HuH-7 (cell line): Measurements from ENCODE around the gene OR51D1.

Source experiments
- DNase-seq: peaks from one replicate; pipeline ENCODE4 v3.0.0; 2011; ENCODE audit warnings: low spot score

Gene OR51D1

GRCh38 chr11:4636962-4637661, at the start of gene OR51D1:
Gene OR51D1 (plus strand): TSS chr11:4637477. CDS start chr11:4639791, 2,314 bp downstream.
- peak; percentile 74 for DNase-seq

- no peak for DNase-seq
Observed at GRCh38 chr11:4589017-4589416, 48.3 kb upstream of the OR51D1 start.

- DNase-seq = no peak
Observed at GRCh38 chr11:4593739-4594138, 43.5 kb upstream of the OR51D1 start, which contains the start of gene OR52I1. Gene OR52I1 (plus strand): TSS chr11:4594039. CDS start chr11:4594039, 0 bp downstream.

GRCh38 chr11:4605057-4605456, 32.2 kb upstream of the OR51D1 start:
- DNase-seq = no peak

GRCh38 chr11:4606231-4607015, 30.9 kb upstream of the OR51D1 start:
- DNase-seq = no peak

GRCh38 chr11:4607096-4607495, 30.2 kb upstream of the OR51D1 start:
- DNase-seq = no peak

GRCh38 chr11:4607781-4608666, 29.3 kb upstream of the OR51D1 start, which contains the start of gene TRIM68:
Gene TRIM68 (minus strand): TSS chr11:4608231. CDS start chr11:4605504, 2,727 bp downstream.
- DNase-seq = peak; percentile 97

GRCh38 chr11:4610258-4610935, 26.9 kb upstream of the OR51D1 start:
- DNase-seq = no peak

GRCh38 chr11:4611986-4612385, 25.3 kb upstream of the OR51D1 start:
- DNase-seq = no peak

- DNase-seq = no peak
Observed at GRCh38 chr11:4615856-4616444, 21.3 kb upstream of the OR51D1 start.

GRCh38 chr11:4619514-4619913, 17.8 kb upstream of the OR51D1 start:
- DNase-seq = no peak

GRCh38 chr11:4626207-4627099, 10.8 kb upstream of the OR51D1 start:
- DNase-seq = peak; percentile 27

GRCh38 chr11:4636136-4636535, 1.1 kb upstream of the OR51D1 start:
- no peak for DNase-seq

- no peak for DNase-seq
Observed at GRCh38 chr11:4637662-4638047, 378 bp downstream of the OR51D1 start.

- no peak for DNase-seq
Observed at GRCh38 chr11:4639931-4640330, 2.7 kb downstream of the OR51D1 start.

GRCh38 chr11:4641501-4641900, 4.2 kb downstream of the OR51D1 start:
- DNase-seq = no peak

- no peak for DNase-seq
Observed at GRCh38 chr11:4642043-4642442, 4.8 kb downstream of the OR51D1 start.

GRCh38 chr11:4643076-4643475, 5.8 kb downstream of the OR51D1 start:
- no peak for DNase-seq

- no peak for DNase-seq
Observed at GRCh38 chr11:4643682-4644081, 6.4 kb downstream of the OR51D1 start, which contains the start of gene OR51E1. Gene OR51E1 (plus strand): TSS chr11:4643982. CDS start chr11:4652527, 8,545 bp downstream.

GRCh38 chr11:4644233-4644632, 7.0 kb downstream of the OR51D1 start:
- no peak for DNase-seq
